Activated naive CD8-positive, alpha-beta T cell treated with anti-CD3 and anti-CD28 coated beads, Interleukin-2, amount 10 ng/mL, durations not matched to agents 7 days and 5 days (primary cell): ENCODE results near the gene MTRF1L. TPM values are rescaled to one million over a fixed set of nuclear protein-coding genes. Genes with fewer than 3 reads are reported as not detected.
"Not testable (repeated sequence)": the region's sequence is repeated elsewhere in the genome, so short reads cannot be mapped to it uniquely, and the experiment has no call there.

ENCODE experiments used
- ATAC-seq: fragments of 150-1000 bp; cut with Tn5 transposase; one replicate; pipeline ENCODE4 v1.10.0; 2021; ENCODE audit warnings: low read depth, moderate library complexity
- POLR2A ChIA-PET: fragments of 350-600 bp; sonication (Branson Sonifier 250); formaldehyde crosslinking; loops from one replicate; lab custom pipeline; 2021; ENCODE audit warnings: antibody characterized with exemption; lab: Charles Lee
- DNase-seq: peaks from one replicate; pipeline ENCODE4 v3.0.0; 2021
- H3K27ac Mint-ChIP-seq: one replicate; pipeline ENCODE4 v1.8.0; 2022; ENCODE audit warnings: mild to moderate bottlenecking, mixed read lengths
- H3K27me3 Mint-ChIP-seq: one replicate; pipeline ENCODE4 v1.8.0; 2022; ENCODE audit warnings: mild to moderate bottlenecking, moderate library complexity, mixed read lengths
- H3K36me3 Mint-ChIP-seq: one replicate; pipeline ENCODE4 v1.8.0; 2021; ENCODE audit warnings: mild to moderate bottlenecking, mixed read lengths
- H3K4me1 Mint-ChIP-seq: one replicate; pipeline ENCODE4 v1.8.0; 2021; ENCODE audit warnings: mixed read lengths
- H3K4me3 Mint-ChIP-seq: one replicate; pipeline ENCODE4 v1.8.0; 2022; ENCODE audit warnings: mild to moderate bottlenecking, moderate library complexity, mixed read lengths
- H3K9me3 Mint-ChIP-seq: one replicate; pipeline ENCODE4 v1.8.0; 2021; ENCODE audit warnings: mixed read lengths
- total RNA-seq, 2 experiments: library from RNA; stranded (reverse); gene quantifications; one replicate each; pipeline ENCODE4 v1.2.3, GENCODE V29; 2021

Gene MTRF1L
- total RNA-seq, 2 experiments from 2014 or later = 16.5 to 17.2 TPM

DNA sequence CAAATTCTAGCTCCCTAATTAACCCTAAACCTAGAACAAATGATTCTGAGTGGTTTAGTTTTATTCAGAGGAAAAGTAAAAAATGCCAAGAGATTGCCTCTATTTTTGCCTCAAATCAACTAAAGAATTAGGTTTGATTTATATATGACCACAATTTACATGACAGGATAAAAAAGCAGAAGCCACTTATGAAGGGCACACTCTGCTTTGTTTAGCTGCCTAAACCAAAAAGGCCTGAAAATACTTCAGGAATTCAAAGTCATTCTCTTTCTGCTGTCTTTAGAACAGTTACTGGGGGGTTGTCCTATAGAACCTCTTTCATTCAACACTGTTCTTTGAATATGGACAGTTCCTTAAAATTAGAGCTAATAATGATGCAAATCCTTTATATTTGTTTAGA lies 25.0 kb downstream of the MTRF1L start:
- Mint-ChIP-seq H3K4me3 (peak overlapping the region; percentile 50), H3K27ac (no peak overlapping the region), H3K9me3 (no peaks in the 10 kb centered on the region), H3K36me3 (peaks cover 52% of the 10 kb centered on the region), H3K4me1 (peaks cover 60% of the 10 kb centered on the region), H3K27me3 (no peaks in the 10 kb centered on the region)
- no peak for DNase-seq
- POLR2A ChIA-PET = interaction anchor here (0.9 to 1.5 kb wide), 3 partner anchors 23 to 676 kb away, joined by 3 read pairs; no protein-coding TSS in a partner anchor
- no peak for ATAC-seq

DNA sequence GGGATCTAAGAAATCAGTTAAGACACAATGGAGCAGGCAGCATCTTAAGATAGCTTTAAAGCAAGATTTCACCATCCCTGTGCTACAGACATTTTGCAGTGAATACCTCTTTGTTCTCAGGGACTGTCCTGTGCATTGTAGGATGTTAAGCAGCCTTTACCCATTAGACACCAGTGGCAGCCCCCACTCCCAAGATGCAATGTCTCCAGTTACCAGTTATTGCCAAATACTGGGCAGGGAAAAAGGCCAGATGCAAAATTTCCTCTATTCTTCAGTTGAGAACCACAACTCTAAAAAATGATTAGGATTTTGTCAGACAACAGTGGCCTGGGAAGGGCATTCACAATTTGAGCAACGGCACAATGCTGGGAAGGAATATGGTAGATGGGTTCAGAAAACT lies 25.8 kb downstream of the MTRF1L start:
- Mint-ChIP-seq H3K4me3 (peak overlapping the region; percentile 50), H3K27me3 (no peaks in the 10 kb centered on the region), H3K36me3 (peaks cover 54% of the 10 kb centered on the region), H3K9me3 (no peaks in the 10 kb centered on the region), H3K4me1 (peaks cover 60% of the 10 kb centered on the region), H3K27ac (peak overlapping the region; percentile 72)
- ATAC-seq (no peak), DNase-seq (no peak)
- POLR2A ChIA-PET = interaction anchor here (1.2 kb wide), 1 partner anchor 24 kb away, joined by 3 read pairs; no protein-coding TSS in a partner anchor

DNA sequence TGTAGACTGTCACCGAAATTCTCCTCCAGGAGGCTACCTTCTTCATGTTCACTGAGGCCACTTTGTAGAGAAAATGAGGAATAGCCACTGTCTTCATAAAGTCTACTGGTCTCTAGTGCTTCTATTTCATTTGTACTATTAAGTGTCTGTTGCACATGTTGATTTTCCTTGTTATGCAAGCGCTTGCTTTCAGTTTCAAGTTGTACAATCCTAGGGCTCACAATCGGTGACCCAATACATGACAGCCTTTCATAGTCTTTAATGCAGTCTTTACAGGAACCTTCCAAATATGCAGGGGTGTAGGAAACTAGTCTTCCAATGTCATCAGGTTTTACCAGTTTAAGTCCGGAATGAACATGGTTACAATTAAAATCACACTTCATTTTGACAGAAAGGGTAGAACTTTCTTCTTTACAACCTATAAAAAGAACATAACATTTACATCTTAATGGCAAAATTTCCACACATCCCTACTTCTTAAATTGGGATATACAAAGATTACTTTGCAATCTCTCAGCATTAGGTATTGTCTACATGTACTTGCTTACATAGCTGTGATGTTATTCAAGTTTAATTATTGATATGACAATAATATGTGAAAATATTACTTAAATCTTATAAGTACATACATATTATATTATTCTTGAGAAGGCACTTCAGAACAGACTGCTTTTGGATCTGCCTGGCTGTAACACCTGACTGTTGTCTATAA lies 27.1 kb downstream of the MTRF1L start:
- Mint-ChIP-seq H3K4me1 (peaks cover 51% of the 10 kb centered on the region), H3K27ac (peak overlapping the region; percentile 71), H3K36me3 (peaks cover 52% of the 10 kb centered on the region), H3K4me3 (peak overlapping the region; percentile 64), H3K27me3 (no peaks in the 10 kb centered on the region), H3K9me3 (no peaks in the 10 kb centered on the region)
- no peak for DNase-seq
- ATAC-seq = peak; percentile 64
- POLR2A ChIA-PET = interaction anchor here (0.6 to 2.5 kb wide), 3 partner anchors 8 to 162 kb away, joined by 4 to 10 read pairs (median 6); partner anchors contain the start of gene FBXO5

DNA sequence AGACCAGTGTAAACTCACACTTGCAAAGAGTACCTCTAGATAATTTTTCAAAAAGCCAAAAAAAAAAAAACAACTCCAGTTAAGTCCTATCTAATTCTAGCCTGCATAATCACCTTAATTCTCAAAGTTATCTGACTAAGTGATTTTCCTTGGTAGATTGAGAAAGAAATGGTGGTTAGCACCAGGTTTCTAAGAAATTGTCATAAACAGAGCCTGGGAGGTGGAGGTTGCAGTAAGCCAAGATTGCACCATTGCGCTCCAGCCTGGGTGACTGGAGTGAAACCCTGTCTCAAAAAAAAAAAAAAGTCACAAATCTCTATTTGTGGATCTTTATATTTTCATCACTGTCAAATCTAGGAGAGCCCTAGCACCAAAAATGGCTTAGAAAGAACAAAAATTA lies 28.6 kb downstream of the MTRF1L start:
- peak overlapping the region; percentile 40 for H3K4me3 Mint-ChIP-seq

DNA sequence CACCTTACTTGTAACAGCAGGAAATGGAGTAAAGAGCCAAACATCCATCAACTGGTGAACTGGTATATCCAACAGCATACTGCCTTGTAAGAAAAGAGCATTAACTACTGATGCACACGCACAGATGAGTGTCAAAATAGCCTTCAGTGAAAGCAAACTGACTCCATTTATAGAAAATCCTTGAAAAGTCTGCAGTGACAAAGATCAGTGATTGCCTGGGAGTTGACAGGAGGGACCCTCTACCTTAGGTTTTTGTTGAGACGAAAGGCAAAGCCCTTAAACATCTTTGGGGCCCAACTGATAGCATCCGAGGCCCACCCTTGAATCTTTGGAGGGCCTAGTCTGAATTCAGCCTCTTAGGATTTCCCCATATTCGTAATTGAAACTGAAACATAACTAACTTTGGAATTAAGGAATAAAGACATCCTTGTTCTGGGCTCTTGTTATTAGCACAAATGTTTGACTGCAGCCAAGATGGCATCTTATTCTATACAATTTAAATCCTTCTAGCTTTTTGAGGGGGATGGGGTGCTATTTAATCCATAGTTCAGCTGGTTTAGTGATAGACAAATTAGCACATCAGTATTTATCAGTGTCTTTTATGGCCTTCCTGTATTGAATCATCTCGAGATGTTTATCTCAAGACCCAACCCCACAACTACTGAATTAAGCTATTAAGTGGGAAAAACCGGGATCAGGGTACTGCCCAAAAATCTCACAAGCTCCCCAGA lies 32.7 kb downstream of the MTRF1L start:
- peaks cover 14% of the 10 kb centered on the region for H3K9me3 Mint-ChIP-seq
- H3K27ac Mint-ChIP-seq = no peak overlapping the region
- POLR2A ChIA-PET = interaction anchor here (0.8 to 1.9 kb wide), 2 partner anchors 10 to 13 kb away, joined by 3 to 6 read pairs; partner anchors contain the start of gene FBXO5
- no peak for DNase-seq
- H3K4me3 Mint-ChIP-seq = no peak overlapping the region
- peaks cover 44% of the 10 kb centered on the region for H3K36me3 Mint-ChIP-seq
- ATAC-seq = no peak
- H3K4me1 Mint-ChIP-seq = peaks cover 11% of the 10 kb centered on the region
- peaks cover 3% of the 10 kb centered on the region for H3K27me3 Mint-ChIP-seq

More for the DNA sequence above, 28.6 kb downstream of the MTRF1L start:
- peak overlapping the region; percentile 12 for H3K27ac Mint-ChIP-seq
- POLR2A ChIA-PET = interaction anchor here (2.5 kb wide), 1 partner anchor 9 kb away, joined by 10 read pairs; the partner anchor contains the start of gene FBXO5
- peaks cover 6% of the 10 kb centered on the region for H3K9me3 Mint-ChIP-seq
- peaks cover 40% of the 10 kb centered on the region for H3K4me1 Mint-ChIP-seq
- ATAC-seq = no peak
- no peaks in the 10 kb centered on the region for H3K27me3 Mint-ChIP-seq
- peaks cover 60% of the 10 kb centered on the region for H3K36me3 Mint-ChIP-seq
- no peak for DNase-seq

DNA sequence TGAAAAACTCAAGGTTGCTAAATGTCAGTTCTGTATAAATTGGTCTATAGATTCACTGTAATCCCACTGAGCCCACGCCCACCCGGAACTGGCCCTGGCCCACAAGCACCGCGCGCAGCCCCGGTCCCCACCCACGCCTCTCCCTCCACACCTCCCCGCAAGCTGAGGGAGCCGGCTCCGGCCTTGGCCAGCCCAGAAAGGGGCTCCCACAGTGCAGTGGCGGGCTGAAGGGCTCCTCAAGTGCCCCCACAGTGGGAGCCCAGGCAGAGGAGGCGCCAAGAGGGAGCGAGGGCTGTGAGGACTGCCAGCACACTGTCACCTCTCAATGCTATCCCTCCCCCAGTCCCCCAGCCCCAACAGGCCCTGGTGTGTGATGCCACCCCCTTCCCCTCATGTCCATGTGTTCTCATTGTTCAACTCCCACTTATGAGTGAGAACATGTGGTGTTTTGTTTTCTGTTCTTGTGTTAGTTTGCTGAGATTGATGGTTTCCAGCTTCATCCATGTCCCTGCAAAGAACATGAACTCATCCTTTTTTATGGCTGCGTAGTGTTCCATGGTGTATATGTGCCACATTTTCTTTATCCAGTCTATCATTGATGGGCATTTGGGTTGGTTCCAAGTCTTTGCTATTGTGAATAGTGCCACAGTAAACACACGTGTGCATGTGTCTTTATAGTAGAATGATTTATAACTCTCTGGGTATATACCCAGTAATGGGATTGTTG lies 36.2 kb downstream of the MTRF1L start:
- not testable (repeated sequence) for H3K27ac Mint-ChIP-seq
- H3K9me3 Mint-ChIP-seq = peaks cover 14% of the 10 kb centered on the region

DNA sequence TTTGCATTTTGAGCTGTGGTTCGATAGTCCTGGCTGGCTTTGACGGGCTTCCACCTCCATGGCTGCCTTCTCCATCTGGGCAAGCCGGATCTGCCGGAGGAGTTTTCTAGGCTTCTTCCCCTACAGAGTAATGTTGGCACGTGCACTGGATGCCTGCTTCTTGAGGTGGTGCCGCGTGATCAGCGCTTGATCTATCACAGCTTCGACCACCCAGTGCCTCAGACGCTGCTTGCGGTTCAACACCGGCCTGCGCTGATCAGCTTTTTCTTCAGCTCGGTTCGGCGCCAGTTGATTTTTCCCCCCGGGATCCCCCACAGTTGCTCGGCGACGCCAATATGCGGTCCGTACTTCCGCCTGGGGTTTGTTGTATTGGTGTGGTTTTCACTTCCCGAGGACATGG lies 43.2 kb downstream of the MTRF1L start:
- Mint-ChIP-seq H3K9me3 (no peaks in the 10 kb centered on the region), H3K36me3 (no peaks in the 10 kb centered on the region), H3K27ac (no peak overlapping the region), H3K27me3 (peaks cover 35% of the 10 kb centered on the region), H3K4me1 (no peaks in the 10 kb centered on the region), H3K4me3 (no peak overlapping the region)
- DNase-seq (no peak), ATAC-seq (no peak)
- POLR2A ChIA-PET = no interaction called here

More for the DNA sequence above, 36.2 kb downstream of the MTRF1L start:
- Mint-ChIP-seq H3K27me3 (peaks cover 32% of the 10 kb centered on the region), H3K36me3 (peaks cover 23% of the 10 kb centered on the region)
- POLR2A ChIA-PET, H3K4me3 Mint-ChIP-seq, DNase-seq, ATAC-seq, H3K4me1 Mint-ChIP-seq: not testable (repeated sequence)

DNA sequence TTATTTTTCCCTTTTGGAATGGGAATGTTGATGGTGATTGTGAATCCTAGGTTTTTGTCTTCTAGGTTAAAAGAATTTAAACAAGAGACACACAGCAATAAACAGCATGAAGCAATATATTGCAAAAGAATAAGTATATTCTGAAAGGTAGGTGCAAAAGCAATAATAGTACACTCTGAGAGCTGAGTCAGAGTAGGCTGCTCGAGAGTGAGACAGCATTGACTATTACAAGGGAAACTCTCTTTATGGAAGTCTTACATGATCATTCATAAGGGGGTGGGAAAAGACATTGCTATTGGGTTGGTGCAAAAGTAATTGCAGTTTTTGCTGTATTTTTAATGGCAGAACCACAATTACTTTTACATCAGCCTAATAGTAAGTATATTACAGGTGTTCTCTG lies 44.7 kb downstream of the MTRF1L start:
- no peak for DNase-seq
- no peaks in the 10 kb centered on the region for H3K4me1 Mint-ChIP-seq
- peaks cover 24% of the 10 kb centered on the region for H3K27me3 Mint-ChIP-seq
- no peaks in the 10 kb centered on the region for H3K9me3 Mint-ChIP-seq
- ATAC-seq = no peak
- H3K4me3 Mint-ChIP-seq = no peak overlapping the region
- H3K27ac Mint-ChIP-seq = no peak overlapping the region
- H3K36me3 Mint-ChIP-seq = no peaks in the 10 kb centered on the region
- POLR2A ChIA-PET = no interaction called here

DNA sequence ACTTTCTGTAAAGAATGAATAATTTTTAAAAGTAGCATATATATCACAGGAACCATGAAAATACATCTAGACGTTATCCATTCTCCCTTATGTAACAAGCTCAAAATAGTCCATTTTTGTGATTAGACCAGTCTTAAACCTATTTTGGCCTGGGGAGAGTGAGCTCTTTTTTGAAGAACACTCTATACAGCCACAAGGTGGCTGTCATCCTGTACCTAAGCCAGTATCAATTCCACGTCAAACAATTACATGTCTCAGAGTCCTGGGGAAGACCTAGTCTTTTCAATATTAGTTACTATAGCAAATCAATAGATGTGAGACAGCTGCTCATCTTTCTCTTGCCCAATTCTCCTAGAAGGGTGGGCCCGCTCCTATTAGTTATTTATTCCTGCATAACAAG lies 48.1 kb downstream of the MTRF1L start:
- Mint-ChIP-seq H3K9me3 (no peaks in the 10 kb centered on the region), H3K27me3 (peaks cover 8% of the 10 kb centered on the region), H3K36me3 (no peaks in the 10 kb centered on the region), H3K4me1 (no peaks in the 10 kb centered on the region), H3K4me3 (no peak overlapping the region), H3K27ac (no peak overlapping the region)
- ATAC-seq (no peak), DNase-seq (no peak)
- POLR2A ChIA-PET = no interaction called here

DNA sequence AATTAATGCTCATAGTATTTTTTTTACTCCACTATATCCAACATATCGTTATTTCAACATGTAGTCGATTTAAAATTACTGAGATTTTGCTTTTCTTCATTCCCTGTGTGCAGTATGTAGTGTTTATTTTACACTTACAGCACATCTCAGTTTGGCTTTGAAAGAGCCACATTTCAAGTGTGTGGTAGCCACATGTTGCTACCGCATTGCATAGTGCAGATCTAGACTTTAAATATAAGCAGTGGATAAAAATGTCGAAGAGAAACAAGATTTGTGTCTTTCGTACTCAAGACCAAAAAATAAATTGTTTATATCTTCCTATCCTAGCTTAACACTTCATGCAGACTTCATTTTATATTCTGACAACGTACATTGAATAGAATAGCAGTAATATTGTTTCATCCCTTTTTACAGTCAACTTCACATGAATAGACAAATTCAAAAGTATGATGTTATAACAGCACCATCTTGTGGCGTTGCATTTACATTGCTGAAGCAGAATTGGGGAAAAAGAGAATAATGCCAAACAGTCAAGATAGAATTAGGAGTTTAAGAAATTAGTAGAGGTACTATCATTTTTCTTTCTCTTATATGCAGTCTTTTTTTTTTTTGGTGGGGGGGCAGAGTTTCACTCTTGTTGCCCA lies 49.5 kb downstream of the MTRF1L start:
- no peaks in the 10 kb centered on the region for H3K36me3 Mint-ChIP-seq
- H3K4me3 Mint-ChIP-seq = no peak overlapping the region
- no peak for ATAC-seq
- POLR2A ChIA-PET = no interaction called here
- H3K9me3 Mint-ChIP-seq = no peaks in the 10 kb centered on the region
- peaks cover 2% of the 10 kb centered on the region for H3K4me1 Mint-ChIP-seq
- no peak overlapping the region for H3K27ac Mint-ChIP-seq
- DNase-seq = no peak
- peaks cover 3% of the 10 kb centered on the region for H3K27me3 Mint-ChIP-seq

DNA sequence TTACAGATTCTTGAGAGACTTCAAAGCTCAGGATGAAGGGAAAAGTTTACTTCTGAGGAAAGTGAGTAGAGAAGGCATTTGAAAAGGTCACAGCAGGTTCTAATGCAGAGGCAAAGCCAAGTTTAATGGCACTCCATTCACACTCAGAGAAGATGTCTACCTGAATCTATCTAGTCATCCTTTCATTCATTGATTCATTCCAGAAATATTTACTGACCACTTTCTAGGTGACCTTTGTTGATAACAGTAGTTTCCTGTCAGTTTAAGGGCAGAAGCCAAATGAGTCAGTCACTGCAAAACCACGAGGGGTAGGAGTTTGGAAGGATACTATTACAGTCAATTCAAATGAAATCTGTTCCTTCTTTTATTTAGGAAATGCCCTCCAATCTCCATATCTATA lies 50.5 kb downstream of the MTRF1L start:
- POLR2A ChIA-PET = no interaction called here
- Mint-ChIP-seq H3K36me3 (no peaks in the 10 kb centered on the region), H3K4me3 (no peak overlapping the region), H3K4me1 (peaks cover 2% of the 10 kb centered on the region), H3K27me3 (peaks cover 3% of the 10 kb centered on the region), H3K27ac (no peak overlapping the region), H3K9me3 (no peaks in the 10 kb centered on the region)
- ATAC-seq (no peak), DNase-seq (no peak)

DNA sequence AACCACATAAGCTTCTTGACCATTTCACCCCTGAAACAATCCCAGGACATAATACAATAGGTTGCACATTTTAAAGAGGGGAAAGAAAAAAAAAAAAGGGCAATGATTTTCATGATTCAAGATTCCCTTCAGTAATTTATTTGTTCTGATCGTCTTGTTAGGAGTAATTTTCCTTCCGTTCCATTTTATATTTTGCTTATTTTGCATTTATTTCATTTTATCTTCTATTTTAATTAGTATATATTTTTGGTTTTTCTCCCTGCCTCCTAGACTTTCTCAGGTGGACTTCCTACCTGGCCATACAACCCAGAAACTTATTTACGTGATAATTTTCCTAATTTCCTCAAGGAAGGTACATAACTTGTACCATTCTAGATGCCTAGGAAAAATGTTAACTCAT lies 52.3 kb downstream of the MTRF1L start:
- POLR2A ChIA-PET = no interaction called here
- ATAC-seq (no peak), DNase-seq (no peak)
- H3K4me3 Mint-ChIP-seq = no peak overlapping the region
- H3K36me3 Mint-ChIP-seq = no peaks in the 10 kb centered on the region
- peaks cover 2% of the 10 kb centered on the region for H3K4me1 Mint-ChIP-seq
- no peak overlapping the region for H3K27ac Mint-ChIP-seq
- no peaks in the 10 kb centered on the region for H3K9me3 Mint-ChIP-seq
- H3K27me3 Mint-ChIP-seq = peaks cover 5% of the 10 kb centered on the region
